PFSK-1 (cell line): ENCODE results near the gene SOBP.

Experiments used
- POLR2AphosphoS5 ChIP-seq: IDR thresholded peaks from 2 replicates; pipeline ENCODE4 v1.6.1; 2012; ENCODE audit warnings: low read depth, mild to moderate bottlenecking, control low read depth, low read length, moderate library complexity
- REST ChIP-seq, 2 experiments: IDR thresholded peaks; 2 replicates each; pipeline versions ENCODE4 v1.6.1 to v1.8.0; 2011 to 2012; ENCODE audit warnings: low read depth in 2 of 2, low read length in 2 of 2, control low read depth in 1 of 2, inconsistent platforms in 1 of 2, mild to moderate bottlenecking in 1 of 2, moderate library complexity in 1 of 2; ENCODE audit not compliant: insufficient read depth in 1 of 2
- SIN3A ChIP-seq: IDR thresholded peaks from 2 replicates; pipeline ENCODE4 v1.6.1; 2012; ENCODE audit warnings: mild to moderate bottlenecking, low read length, moderate library complexity, borderline replicate concordance; ENCODE audit not compliant: insufficient read depth

DNA sequence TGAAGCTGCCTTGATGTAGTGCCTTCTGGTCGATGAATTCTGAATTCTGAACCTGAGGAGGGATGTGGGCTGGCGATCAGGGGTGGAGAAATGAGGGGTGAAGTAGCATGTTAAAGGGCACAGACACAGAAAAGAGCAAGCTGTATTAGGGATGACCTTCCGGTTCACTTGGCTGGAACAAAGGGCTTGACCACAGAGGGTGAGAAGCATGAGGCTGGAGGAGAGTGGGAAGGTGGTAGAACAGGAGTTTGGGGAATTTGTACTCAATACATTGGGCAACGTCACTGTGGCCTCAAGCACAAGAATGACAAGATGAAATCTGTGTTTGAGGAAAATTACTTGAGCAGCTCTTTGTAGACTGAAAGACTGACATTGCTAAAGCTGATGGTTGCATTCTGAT is 155.8 kb downstream of the SOBP start:
- no peak for TF ChIP-seq POLR2AphosphoS5
- TF ChIP-seq SIN3A, result no peak
- no peak for TF ChIP-seq REST (IDR thresholded peaks at IDR 0.05; ENCODE audit: insufficient read depth in 1 of 2, low read depth in 2 of 2, low read length in 2 of 2)
